Fibroblast of the aortic adventitia (primary cell): Measurements from ENCODE around the gene CACNG4. TPM values are rescaled to one million over a fixed set of nuclear protein-coding genes. Genes with fewer than 3 reads are reported as not detected.

Source experiments
- DNase-seq: peaks from one replicate; pipeline ENCODE4 v3.0.0-alpha.2; 2010; ENCODE audit warnings: low read depth
- H3K4me3 ChIP-seq: 2 replicates; pipeline ENCODE4 v1.5.1; 2011; ENCODE audit warnings: low read depth, mild to moderate bottlenecking, control low read depth, low read length, moderate library complexity
- CTCF ChIP-seq: IDR thresholded peaks from 2 replicates; pipeline ENCODE4 v1.5.1; 2011; ENCODE audit warnings: mild to moderate bottlenecking, low read length, control low read depth, inconsistent platforms; ENCODE audit not compliant: insufficient read depth
- total RNA-seq: library from RNA; depleted of rRNA; stranded (reverse); fragments of >200 nt; gene quantifications from 2 replicates; pipeline ENCODE4 v1.2.3, GENCODE V29; 2012; ENCODE audit warnings: low replicate concordance

Gene CACNG4
- total RNA-seq, 1 donor, result not detected

- H3K4me3 ChIP-seq, result no peak overlapping the region
- DNase-seq, result no peak
- TF ChIP-seq CTCF, result no peak
These were observed 30.5 kb upstream of the CACNG4 start for GRCh38 chr17:66934040-66934439.

GRCh38 chr17:66935717-66936116 is 28.8 kb upstream of the CACNG4 start:
- no peak overlapping the region for H3K4me3 ChIP-seq
- no peak for DNase-seq
- no peak for TF ChIP-seq CTCF

- TF ChIP-seq CTCF, result no peak
- DNase-seq, result no peak
- H3K4me3 ChIP-seq, result no peak overlapping the region
These were observed 25.9 kb upstream of the CACNG4 start for GRCh38 chr17:66938656-66939055.

GRCh38 chr17:66939461-66940114 is 24.9 kb upstream of the CACNG4 start:
- H3K4me3 ChIP-seq, result no peak overlapping the region
- DNase-seq, result no peak
- TF ChIP-seq CTCF, result no peak

GRCh38 chr17:66941249-66941648 is 23.3 kb upstream of the CACNG4 start:
- no peak for TF ChIP-seq CTCF
- H3K4me3 ChIP-seq, result no peak overlapping the region
- no peak for DNase-seq

GRCh38 chr17:66941773-66942450 is 22.6 kb upstream of the CACNG4 start:
- H3K4me3 ChIP-seq, result no peak overlapping the region
- TF ChIP-seq CTCF, result no peak
- DNase-seq, result no peak
